Measurements from ENCODE around the gene VANGL2. TPM values are rescaled to one million over a fixed set of nuclear protein-coding genes. Genes with fewer than 3 reads are reported as not detected.
A peak's percentile ranks its signal among the peaks of the same experiment; 100 is the strongest.

The VANGL2 gene
- total and polyA plus RNA-seq, 2 donors from 2014 or later: 3.8 to 8.1 TPM

- intact Hi-C loops (cut with DNase I): no loop called here
- Histone ChIP-seq H3K27me3 (ENCODE audit: control insufficient read depth, insufficient read depth, low read length) (no peaks in the 10 kb centered on the region), H3K4me1 (ENCODE audit: control insufficient read depth in 2 of 3, insufficient read depth in 2 of 3, low read depth in 1 of 3, low read length in 3 of 3) (no peaks in the 10 kb centered on the region), H3K9me3 (ENCODE audit: control insufficient read depth in 2 of 3, insufficient read depth in 1 of 3, low read length in 3 of 3) (no peaks in the 10 kb centered on the region), H3K36me3 (ENCODE audit: control insufficient read depth in 2 of 3, insufficient read depth in 3 of 3, low read length in 3 of 3) (no peaks in the 10 kb centered on the region), H3K27ac (ENCODE audit: low read depth in 2 of 2, low read length in 2 of 2) (no peak overlapping the region), H3K9ac (ENCODE audit: low read length in 3 of 3) (no peak overlapping the region), H3K4me3 (ENCODE audit: low read length in 3 of 3) (no peak overlapping the region)
- TF ChIP-seq CTCF (IDR thresholded peaks at IDR 0.05; ENCODE audit: borderline replicate concordance, extremely low read depth, insufficient read depth): no peak
- no peak for FAIRE-seq
- no peak for DNase-seq
Observed at GRCh38 chr1:160432371-160432786, 32.0 kb downstream of the VANGL2 start.

- intact Hi-C loops (cut with DNase I): no loop called here
- FAIRE-seq (no peak), DNase-seq (no peak)
- Histone ChIP-seq H3K9ac (ENCODE audit: low read length in 3 of 3) (no peak overlapping the region), H3K36me3 (ENCODE audit: control insufficient read depth in 2 of 3, insufficient read depth in 3 of 3, low read length in 3 of 3) (no peaks in the 10 kb centered on the region), H3K9me3 (ENCODE audit: control insufficient read depth in 2 of 3, insufficient read depth in 1 of 3, low read length in 3 of 3) (no peaks in the 10 kb centered on the region), H3K27me3 (ENCODE audit: control insufficient read depth, insufficient read depth, low read length) (no peaks in the 10 kb centered on the region), H3K27ac (ENCODE audit: low read depth in 2 of 2, low read length in 2 of 2) (no peak overlapping the region), H3K4me3 (ENCODE audit: low read length in 3 of 3) (no peak overlapping the region), H3K4me1 (ENCODE audit: control insufficient read depth in 2 of 3, insufficient read depth in 2 of 3, low read depth in 1 of 3, low read length in 3 of 3) (no peaks in the 10 kb centered on the region)
- no peak for TF ChIP-seq CTCF (IDR thresholded peaks at IDR 0.05; ENCODE audit: borderline replicate concordance, extremely low read depth, insufficient read depth)
Observed at GRCh38 chr1:160436966-160437365, 36.6 kb downstream of the VANGL2 start.

GRCh38 chr1:160437432-160438316 lies 37.3 kb downstream of the VANGL2 start:
- no peaks in the 10 kb centered on the region for H3K27me3 ChIP-seq (ENCODE audit: control insufficient read depth, insufficient read depth, low read length)
- H3K9me3 ChIP-seq (ENCODE audit: control insufficient read depth in 2 of 3, insufficient read depth in 1 of 3, low read length in 3 of 3): no peaks in the 10 kb centered on the region
- intact Hi-C loops (cut with DNase I): no loop called here
- no peak for TF ChIP-seq CTCF (IDR thresholded peaks at IDR 0.05; ENCODE audit: borderline replicate concordance, extremely low read depth, insufficient read depth)
- peak overlapping the region in 1 of 3 donors; percentile 43 for H3K4me3 ChIP-seq (ENCODE audit: low read length in 3 of 3)
- no peaks in the 10 kb centered on the region for H3K36me3 ChIP-seq (ENCODE audit: control insufficient read depth in 2 of 3, insufficient read depth in 3 of 3, low read length in 3 of 3)
- DNase-seq: no peak
- no peaks in the 10 kb centered on the region for H3K4me1 ChIP-seq (ENCODE audit: control insufficient read depth in 2 of 3, insufficient read depth in 2 of 3, low read depth in 1 of 3, low read length in 3 of 3)
- peak overlapping the region in 1 of 2 donors; percentile 32 for H3K27ac ChIP-seq (ENCODE audit: low read depth in 2 of 2, low read length in 2 of 2)
- no peak for FAIRE-seq
- no peak overlapping the region for H3K9ac ChIP-seq (ENCODE audit: low read length in 3 of 3)
